T-cell (primary cell): ENCODE measurements around the gene DIS3L2. TPM values are rescaled to one million over a fixed set of nuclear protein-coding genes. Genes with fewer than 3 reads are reported as not detected.

Experiments used
- ATAC-seq, 4 experiments: fragments of 200-7000 bp in 3 of 4; fragments of 150-1000 bp in 1 of 4; cut with Tn5 transposase; replicated peaks in 1 of 4; 1 replicate in 3 of 4; 2 replicates in 1 of 4; pipeline ENCODE4 v1.10.0; 2021; ENCODE audit warnings: moderate library complexity in 3 of 4, mild to moderate bottlenecking in 2 of 4, moderate number of reproducible peaks in 1 of 4
- CTCF ChIA-PET, 2 donors: fragments of 300-600 bp; sonication (Branson Sonifier 250); formaldehyde crosslinking; loops; one replicate each; lab custom pipeline; 2022; ENCODE audit warnings: antibody characterized with exemption in 2 of 2; lab: Charles Lee
- POLR2A ChIA-PET, 2 donors: fragments of 300-600 bp; sonication (Branson Sonifier 250); formaldehyde crosslinking; loops; one replicate each; lab custom pipeline; 2022; ENCODE audit warnings: antibody characterized with exemption in 2 of 2; lab: Charles Lee
- DNase-seq, 35 experiments: peaks; one replicate each; pipeline versions ENCODE4 v3.0.0 to v3.0.0-alpha.2; 2013 to 2023
- H3K27ac ChIP-seq: one replicate; pipeline ENCODE4 v1.5.1; 2013; ENCODE audit warnings: low read length
- H3K27me3 ChIP-seq, 2 experiments: replicated peaks in 1 of 2; 1 replicate in 1 of 2; 2 replicates in 1 of 2; pipeline versions ENCODE4 v1.6.1 to v1.7.0; 2013; ENCODE audit warnings: low read length in 1 of 2, mixed read lengths in 1 of 2; ENCODE audit not compliant: control insufficient read depth in 2 of 2, insufficient read depth in 2 of 2; ENCODE audit errors: extremely low read depth in 1 of 2
- H3K36me3 ChIP-seq, 2 donors: 1 replicate in 1 of 2; 2 replicates in 1 of 2; pipeline versions ENCODE4 v1.6.1 to v1.7.0; 2013; ENCODE audit warnings: low read length in 1 of 2; ENCODE audit not compliant: control insufficient read depth in 2 of 2, insufficient read depth in 1 of 2; ENCODE audit errors: extremely low read depth in 1 of 2
- H3K4me1 ChIP-seq, 2 experiments: 1 replicate in 1 of 2; 2 replicates in 1 of 2; pipeline versions ENCODE4 v1.6.1 to v1.7.0; 2013; ENCODE audit warnings: low read length in 2 of 2, mixed read lengths in 1 of 2; ENCODE audit not compliant: insufficient read depth in 2 of 2, control insufficient read depth in 1 of 2; ENCODE audit errors: extremely low read depth in 1 of 2
- H3K4me3 ChIP-seq, 2 donors: 1 replicate in 1 of 2; 2 replicates in 1 of 2; pipeline versions ENCODE4 v1.5.1 to v1.7.0; 2013; ENCODE audit warnings: mild to moderate bottlenecking in 2 of 2, low read length in 1 of 2, moderate library complexity in 1 of 2; ENCODE audit not compliant: control insufficient read depth in 1 of 2; ENCODE audit errors: extremely low read depth in 1 of 2
- H3K9me3 ChIP-seq: 2 replicates; pipeline ENCODE4 v1.7.0; 2013
- H3K27ac Mint-ChIP-seq, 2 donors: one replicate each; pipeline ENCODE4 v1.8.0; 2020 to 2021; ENCODE audit warnings: mild to moderate bottlenecking in 2 of 2, mixed read lengths in 2 of 2
- H3K27me3 Mint-ChIP-seq, 2 donors: one replicate each; pipeline ENCODE4 v1.8.0; 2021 to 2022; ENCODE audit warnings: mixed read lengths in 2 of 2
- H3K36me3 Mint-ChIP-seq: one replicate; pipeline ENCODE4 v1.8.0; 2021; ENCODE audit warnings: mixed read lengths
- H3K4me1 Mint-ChIP-seq, 3 donors: one replicate each; pipeline ENCODE4 v1.8.0; 2020 to 2022; ENCODE audit warnings: mixed read lengths in 3 of 3, mild to moderate bottlenecking in 1 of 3
- H3K4me3 Mint-ChIP-seq, 3 donors: one replicate each; pipeline ENCODE4 v1.8.0; 2020 to 2022; ENCODE audit warnings: mild to moderate bottlenecking in 3 of 3, mixed read lengths in 3 of 3, moderate library complexity in 3 of 3
- H3K9me3 Mint-ChIP-seq, 3 donors: one replicate each; pipeline ENCODE4 v1.8.0; 2020 to 2022; ENCODE audit warnings: mixed read lengths in 3 of 3
- WGBS: methylation state at CpG from one replicate; pipeline ENCODE4 v1.1.5; 2013; ENCODE audit warnings: missing lambda C conversion rate; ENCODE audit not compliant: insufficient coverage; 5-methylcytosine and 5-hydroxymethylcytosine counted together
- total RNA-seq, 35 experiments: library from RNA in 6 of 35; stranded (reverse) in 6 of 35; fragments of 120-200 nt in 1 of 35; gene quantifications; one replicate each; pipeline versions ENCODE4 v1.2.1 to v1.2.4 and lab custom pipeline; 2013 to 2026

DIS3L2 gene
- total RNA-seq, 5 donors from 2014 or later (not counting 1 experiment from before 2014, with no cell fraction given): 55.0 to 70.9 (median 61.4) TPM

- ATAC-seq (no peak), DNase-seq (no peak)
- POLR2A ChIA-PET: no interaction called here
- no peak overlapping the region for H3K4me3 ChIP-seq
- no peaks in the 10 kb centered on the region for H3K4me1 ChIP-seq
- H3K36me3 Mint-ChIP-seq: peaks cover 50% of the 10 kb centered on the region
- H3K27ac ChIP-seq: no peak overlapping the region
- no peaks in the 10 kb centered on the region for H3K27me3 Mint-ChIP-seq
- no peaks in the 10 kb centered on the region for H3K9me3 ChIP-seq
- H3K9me3 Mint-ChIP-seq: peaks cover 0 to 4% (median 3%) of the 10 kb centered on the region in 3 donors
- no peak overlapping the region for H3K27ac Mint-ChIP-seq
- H3K36me3 ChIP-seq: peaks cover 0 to 6% of the 10 kb centered on the region in 2 donors
- no peak overlapping the region for H3K4me3 Mint-ChIP-seq
- H3K27me3 ChIP-seq: no peaks in the 10 kb centered on the region
- 60% methylated on average over 2 of the region's 5 CpGs for WGBS
- H3K4me1 Mint-ChIP-seq: no peaks in the 10 kb centered on the region
- CTCF ChIA-PET: interaction anchor here in 1 of 2 donors (0.6 to 1.6 kb wide), 3 partner anchors 17 to 44 kb away, joined by 3 to 4 read pairs (median 3); no protein-coding TSS in a partner anchor
Measured at GRCh38 chr2:232275670-232276069, 314.2 kb downstream of the DIS3L2 start.

- Mint-ChIP-seq H3K27ac (no peak overlapping the region), H3K9me3 (peaks cover 0 to 4% (median 3%) of the 10 kb centered on the region in 3 donors), H3K27me3 (no peaks in the 10 kb centered on the region), H3K4me1 (no peaks in the 10 kb centered on the region), H3K4me3 (no peak overlapping the region), H3K36me3 (peaks cover 53% of the 10 kb centered on the region)
- peaks cover 0 to 6% of the 10 kb centered on the region in 2 donors for H3K36me3 ChIP-seq
- ChIA-PET CTCF (interaction anchor here in 1 of 2 donors (0.6 to 1.6 kb wide), 2 partner anchors 16 to 44 kb away, joined by 3 to 4 read pairs; no protein-coding TSS in a partner anchor), POLR2A (no interaction called here)
- ATAC-seq: no peak
- no peak for DNase-seq
- no peaks in the 10 kb centered on the region for H3K27me3 ChIP-seq
- WGBS: 71% methylated on average over 7 of the region's 8 CpGs
- no peaks in the 10 kb centered on the region for H3K4me1 ChIP-seq
- no peak overlapping the region for H3K4me3 ChIP-seq
- no peak overlapping the region for H3K27ac ChIP-seq
- no peaks in the 10 kb centered on the region for H3K9me3 ChIP-seq
Measured at GRCh38 chr2:232276084-232276732, 314.7 kb downstream of the DIS3L2 start.

- no peaks in the 10 kb centered on the region for H3K27me3 ChIP-seq
- no peak overlapping the region for H3K27ac Mint-ChIP-seq
- no peak for ATAC-seq
- POLR2A ChIA-PET: no interaction called here
- H3K4me3 Mint-ChIP-seq: no peak overlapping the region
- H3K4me1 ChIP-seq: no peaks in the 10 kb centered on the region
- peaks cover 59% of the 10 kb centered on the region for H3K36me3 Mint-ChIP-seq
- no peak for DNase-seq
- H3K9me3 ChIP-seq: no peaks in the 10 kb centered on the region
- no peak overlapping the region for H3K4me3 ChIP-seq
- H3K27me3 Mint-ChIP-seq: no peaks in the 10 kb centered on the region
- WGBS: 84% methylated on average over 6 of the region's 8 CpGs
- CTCF ChIA-PET: interaction anchor here in 1 of 2 donors (1.6 kb wide), 1 partner anchor 16 kb away, joined by 4 read pairs; no protein-coding TSS in a partner anchor
- H3K9me3 Mint-ChIP-seq: peaks cover 0 to 4% (median 3%) of the 10 kb centered on the region in 3 donors
- peaks cover 0 to 7% of the 10 kb centered on the region in 2 donors for H3K36me3 ChIP-seq
- H3K27ac ChIP-seq: no peak overlapping the region
- no peaks in the 10 kb centered on the region for H3K4me1 Mint-ChIP-seq
Measured at GRCh38 chr2:232276733-232277313, 315.3 kb downstream of the DIS3L2 start.

GRCh38 chr2:232278534-232278933, 317.0 kb downstream of the DIS3L2 start:
- DNase-seq: no peak
- Mint-ChIP-seq H3K4me3 (no peak overlapping the region), H3K27me3 (no peaks in the 10 kb centered on the region), H3K36me3 (peaks cover 58% of the 10 kb centered on the region), H3K4me1 (peaks cover 5 to 9% (median 6%) of the 10 kb centered on the region in 3 donors), H3K27ac (no peak overlapping the region), H3K9me3 (peaks cover 0 to 4% (median 3%) of the 10 kb centered on the region in 3 donors)
- H3K4me1 ChIP-seq: peaks cover 3 to 5% of the 10 kb centered on the region in 2 experiments
- ChIA-PET POLR2A (no interaction called here), CTCF (no interaction called here)
- H3K27ac ChIP-seq: no peak overlapping the region
- no peaks in the 10 kb centered on the region for H3K9me3 ChIP-seq
- H3K27me3 ChIP-seq: no peaks in the 10 kb centered on the region
- no peak for ATAC-seq
- H3K36me3 ChIP-seq: peaks cover 4 to 9% of the 10 kb centered on the region in 2 donors
- no peak overlapping the region for H3K4me3 ChIP-seq
- WGBS: no CpG with 5 or more reads among the region's 3 CpGs

- ATAC-seq (no peak), DNase-seq (no peak)
- WGBS: no CpG with 5 or more reads among the region's 1 CpG
- Mint-ChIP-seq H3K9me3 (peaks cover 0 to 4% (median 3%) of the 10 kb centered on the region in 3 donors), H3K27me3 (no peaks in the 10 kb centered on the region), H3K27ac (no peak overlapping the region), H3K36me3 (peaks cover 43% of the 10 kb centered on the region), H3K4me1 (peaks cover 21 to 26% (median 23%) of the 10 kb centered on the region in 3 donors), H3K4me3 (no peak overlapping the region)
- Histone ChIP-seq H3K36me3 (peaks cover 4 to 5% of the 10 kb centered on the region in 2 donors), H3K4me3 (no peak overlapping the region), H3K27me3 (no peaks in the 10 kb centered on the region), H3K27ac (no peak overlapping the region), H3K9me3 (no peaks in the 10 kb centered on the region), H3K4me1 (peaks cover 15 to 20% of the 10 kb centered on the region in 2 experiments)
- ChIA-PET POLR2A (interaction anchor here in 1 of 2 donors (0.5 kb wide), 1 partner anchor 306 kb away, joined by 3 read pairs; no protein-coding TSS in a partner anchor), CTCF (no interaction called here)
Measured at GRCh38 chr2:232280341-232280740, 318.8 kb downstream of the DIS3L2 start.

- Mint-ChIP-seq H3K9me3 (peaks cover 0 to 4% (median 3%) of the 10 kb centered on the region in 3 donors), H3K4me1 (peaks cover 32 to 43% (median 38%) of the 10 kb centered on the region in 3 donors), H3K27me3 (no peaks in the 10 kb centered on the region), H3K36me3 (peaks cover 35% of the 10 kb centered on the region), H3K27ac (no peak overlapping the region), H3K4me3 (no peak overlapping the region)
- no peak overlapping the region for H3K4me3 ChIP-seq
- WGBS: 100% methylated on average over 3 of the region's 6 CpGs
- no peaks in the 10 kb centered on the region for H3K27me3 ChIP-seq
- no peaks in the 10 kb centered on the region for H3K9me3 ChIP-seq
- peaks cover 4 to 5% of the 10 kb centered on the region in 2 donors for H3K36me3 ChIP-seq
- no peak for ATAC-seq
- no peak for DNase-seq
- CTCF ChIA-PET: no interaction called here
- peaks cover 27 to 34% of the 10 kb centered on the region in 2 experiments for H3K4me1 ChIP-seq
- POLR2A ChIA-PET: interaction anchor here in 1 of 2 donors (0.6 kb wide), 1 partner anchor 168 kb away, joined by 8 read pairs; no protein-coding TSS in a partner anchor
- no peak overlapping the region for H3K27ac ChIP-seq
Measured at GRCh38 chr2:232281858-232282507, 320.5 kb downstream of the DIS3L2 start.
